PFSK-1 (cell line): ENCODE measurements around the gene GAS7.

Experiments
- POLR2AphosphoS5 ChIP-seq: IDR thresholded peaks from 2 replicates; pipeline ENCODE4 v1.6.1; 2012; ENCODE audit warnings: low read depth, mild to moderate bottlenecking, control low read depth, low read length, moderate library complexity
- SIN3A ChIP-seq: IDR thresholded peaks from 2 replicates; pipeline ENCODE4 v1.6.1; 2012; ENCODE audit warnings: mild to moderate bottlenecking, low read length, moderate library complexity, borderline replicate concordance; ENCODE audit not compliant: insufficient read depth
- TAF1 ChIP-seq: IDR thresholded peaks from 2 replicates; pipeline ENCODE4 v1.6.1; 2012; ENCODE audit warnings: low read length, control low read depth, borderline replicate concordance; ENCODE audit not compliant: insufficient read depth

DNA sequence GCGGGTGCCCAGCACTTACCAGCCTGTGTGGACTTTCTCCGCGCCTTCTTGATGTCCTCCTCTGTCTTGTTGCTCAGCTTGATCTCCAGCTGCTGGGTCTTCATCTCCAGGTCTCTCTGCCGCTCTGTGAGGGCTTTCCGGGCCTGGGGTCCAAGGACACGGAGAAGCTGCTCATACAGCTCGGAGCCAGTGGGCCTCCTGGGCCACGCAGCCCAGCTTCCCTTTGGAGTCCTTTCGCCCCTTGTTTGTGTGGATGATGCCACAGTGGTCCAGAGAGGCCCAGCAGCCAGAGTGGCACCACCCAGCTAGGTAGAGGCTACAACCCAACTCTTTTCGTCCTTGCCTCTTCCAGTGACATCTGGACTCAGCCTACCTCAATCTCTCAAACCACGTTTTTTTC is 272.9 kb downstream of the GAS7 start:
- no peak for TF ChIP-seq POLR2AphosphoS5
- no peak for TF ChIP-seq SIN3A
- TF ChIP-seq TAF1 = no peak
